Central memory CD8-positive, alpha-beta T cell (primary cell): Measurements from ENCODE around the gene FRMPD4.

Source experiments
- ATAC-seq: fragments of 150-1000 bp; cut with Tn5 transposase; replicated peaks from 2 replicates; pipeline ENCODE4 v1.10.0; 2022; ENCODE audit warnings: mild to moderate bottlenecking, moderate FRiP score, moderate number of reproducible peaks; ENCODE audit not compliant: poor library complexity, severe bottlenecking; ENCODE audit errors: extremely low read depth
- DNase-seq, 2 donors: peaks; one replicate each; pipeline ENCODE4 v3.0.0; 2021; ENCODE audit warnings: low spot score in 2 of 2
- H3K27ac Mint-ChIP-seq: one replicate; pipeline ENCODE4 v1.8.0; 2022; ENCODE audit warnings: low read depth, mild to moderate bottlenecking, moderate library complexity, mixed read lengths
- H3K27me3 Mint-ChIP-seq: one replicate; pipeline ENCODE4 v1.8.0; 2022; ENCODE audit warnings: mixed read lengths
- H3K36me3 Mint-ChIP-seq: one replicate; pipeline ENCODE4 v1.8.0; 2022; ENCODE audit warnings: mild to moderate bottlenecking, moderate library complexity, mixed read lengths; ENCODE audit not compliant: insufficient read depth
- H3K4me1 Mint-ChIP-seq: one replicate; pipeline ENCODE4 v1.8.0; 2022; ENCODE audit warnings: mixed read lengths
- H3K4me3 Mint-ChIP-seq: one replicate; pipeline ENCODE4 v1.8.0; 2022; ENCODE audit warnings: mild to moderate bottlenecking, moderate library complexity, mixed read lengths
- H3K9me3 Mint-ChIP-seq: one replicate; pipeline ENCODE4 v1.8.0; 2022; ENCODE audit warnings: mixed read lengths

FRMPD4 gene

DNA sequence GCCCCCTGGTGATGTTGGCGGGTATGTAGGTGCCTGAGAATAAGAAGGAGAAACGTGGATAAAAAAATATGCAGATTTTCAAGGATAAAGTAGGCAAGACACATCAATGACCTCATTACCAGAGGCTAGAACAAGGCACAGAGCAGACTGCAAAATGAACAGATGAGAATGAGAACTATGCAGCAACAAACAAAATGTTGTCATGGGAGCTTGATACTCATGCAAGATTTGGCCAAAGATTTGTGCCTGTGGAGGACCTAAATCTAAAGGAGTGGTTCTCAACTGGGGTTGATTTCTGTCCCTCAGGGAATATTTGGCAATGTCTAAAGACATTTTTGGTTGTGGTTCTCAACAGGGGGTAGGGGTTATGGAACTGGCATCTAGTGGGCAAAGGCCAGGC lies 177.3 kb downstream of the FRMPD4 start:
- peaks cover 2% of the 10 kb centered on the region for H3K36me3 Mint-ChIP-seq
- no peak overlapping the region for H3K27ac Mint-ChIP-seq
- no peaks in the 10 kb centered on the region for H3K4me1 Mint-ChIP-seq
- ATAC-seq, result no peak
- no peak overlapping the region for H3K4me3 Mint-ChIP-seq
- no peak for DNase-seq
- no peaks in the 10 kb centered on the region for H3K9me3 Mint-ChIP-seq
- no peaks in the 10 kb centered on the region for H3K27me3 Mint-ChIP-seq

DNA sequence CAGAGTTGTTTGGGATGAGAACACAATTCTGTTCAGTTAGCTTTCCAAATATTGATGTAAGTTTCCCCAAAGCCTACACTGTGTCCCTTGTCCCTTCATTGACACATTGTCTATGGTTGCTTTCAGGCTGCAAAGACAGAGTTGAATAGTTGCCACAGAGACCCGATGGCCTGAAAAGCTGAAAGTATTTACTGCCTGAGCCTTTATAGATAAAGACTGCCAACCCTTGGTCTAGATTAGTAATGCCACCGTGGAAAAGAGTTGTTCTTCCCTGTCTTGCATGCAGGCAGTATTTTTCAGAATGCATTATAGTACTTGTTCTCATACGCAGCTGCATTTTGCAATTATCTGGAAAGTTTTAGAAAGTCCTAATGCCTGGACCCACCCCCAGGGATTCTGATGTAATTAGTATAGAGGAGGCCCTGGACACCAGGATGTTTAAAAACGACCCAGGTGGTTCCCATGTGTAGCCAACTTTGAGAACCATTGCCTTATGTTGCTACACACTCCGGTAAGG lies 180.8 kb downstream of the FRMPD4 start:
- H3K36me3 Mint-ChIP-seq, result no peaks in the 10 kb centered on the region
- no peak overlapping the region for H3K4me3 Mint-ChIP-seq
- H3K27me3 Mint-ChIP-seq, result no peaks in the 10 kb centered on the region
- no peaks in the 10 kb centered on the region for H3K4me1 Mint-ChIP-seq
- no peak for ATAC-seq
- no peaks in the 10 kb centered on the region for H3K9me3 Mint-ChIP-seq
- DNase-seq, result no peak
- H3K27ac Mint-ChIP-seq, result no peak overlapping the region

DNA sequence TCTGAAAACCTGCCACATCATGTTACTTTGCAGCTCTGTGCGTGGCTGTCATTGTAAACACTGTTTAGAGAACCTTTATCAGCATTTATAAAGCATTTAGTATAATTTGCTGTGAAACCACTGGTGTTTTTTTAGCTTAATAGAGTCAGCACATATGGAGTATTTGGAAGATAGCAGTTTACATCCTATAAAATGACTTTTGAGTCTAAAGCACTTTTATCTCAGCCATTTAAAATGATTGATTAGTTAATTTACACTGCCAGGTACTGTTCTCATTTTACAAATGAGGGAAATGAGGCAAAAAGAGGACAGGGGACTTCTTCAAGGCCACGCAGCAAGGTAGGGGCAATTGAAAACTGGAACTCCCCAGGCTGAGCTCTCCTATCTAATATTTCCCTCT lies 181.7 kb downstream of the FRMPD4 start:
- Mint-ChIP-seq H3K4me3 (no peak overlapping the region), H3K27me3 (no peaks in the 10 kb centered on the region), H3K36me3 (no peaks in the 10 kb centered on the region), H3K27ac (no peak overlapping the region), H3K9me3 (no peaks in the 10 kb centered on the region), H3K4me1 (no peaks in the 10 kb centered on the region)
- DNase-seq, result no peak
- ATAC-seq, result no peak

DNA sequence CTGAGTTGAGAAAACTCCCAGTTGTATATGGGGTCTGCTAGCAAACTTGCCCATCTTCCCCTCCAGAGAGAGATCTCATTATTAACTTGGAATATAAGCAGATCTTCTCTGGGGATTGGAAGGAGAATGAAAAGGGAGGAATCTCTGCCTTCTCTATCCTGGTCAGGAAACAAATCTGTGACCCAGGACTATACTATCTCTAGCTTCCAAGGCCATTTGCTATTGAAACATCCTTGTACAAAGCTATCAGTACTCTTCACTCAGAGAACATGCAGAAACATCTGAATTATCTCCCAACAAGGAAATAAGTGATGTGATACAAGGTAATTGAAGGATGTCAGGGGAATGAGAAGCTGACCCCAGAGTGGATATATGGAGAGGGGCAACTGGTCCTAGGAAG lies 183.8 kb downstream of the FRMPD4 start:
- Mint-ChIP-seq H3K36me3 (no peaks in the 10 kb centered on the region), H3K4me1 (no peaks in the 10 kb centered on the region), H3K27ac (no peak overlapping the region), H3K27me3 (no peaks in the 10 kb centered on the region), H3K4me3 (no peak overlapping the region), H3K9me3 (no peaks in the 10 kb centered on the region)
- DNase-seq (no peak), ATAC-seq (no peak)

DNA sequence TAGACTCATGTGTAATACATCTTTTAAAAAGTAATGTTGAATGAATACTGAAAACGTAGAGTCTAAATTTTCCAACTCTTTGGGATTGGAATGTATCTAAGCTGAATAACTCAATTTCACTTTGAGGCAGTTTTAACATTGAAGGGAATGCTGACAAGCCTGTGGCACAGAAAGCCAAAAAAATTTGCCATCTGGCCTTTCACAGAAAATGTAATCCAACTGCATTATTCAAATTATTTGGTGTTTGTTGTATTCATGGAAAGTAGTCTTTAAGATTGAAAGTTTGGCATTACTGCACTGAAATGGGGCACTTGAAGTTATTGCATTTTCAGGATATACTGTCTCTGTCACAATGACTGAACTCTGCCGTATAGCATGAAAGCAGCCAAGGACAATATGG lies 186.9 kb downstream of the FRMPD4 start:
- ATAC-seq (no peak), DNase-seq (no peak)
- Mint-ChIP-seq H3K9me3 (no peaks in the 10 kb centered on the region), H3K27ac (no peak overlapping the region), H3K4me3 (no peak overlapping the region), H3K36me3 (no peaks in the 10 kb centered on the region), H3K4me1 (no peaks in the 10 kb centered on the region), H3K27me3 (no peaks in the 10 kb centered on the region)

DNA sequence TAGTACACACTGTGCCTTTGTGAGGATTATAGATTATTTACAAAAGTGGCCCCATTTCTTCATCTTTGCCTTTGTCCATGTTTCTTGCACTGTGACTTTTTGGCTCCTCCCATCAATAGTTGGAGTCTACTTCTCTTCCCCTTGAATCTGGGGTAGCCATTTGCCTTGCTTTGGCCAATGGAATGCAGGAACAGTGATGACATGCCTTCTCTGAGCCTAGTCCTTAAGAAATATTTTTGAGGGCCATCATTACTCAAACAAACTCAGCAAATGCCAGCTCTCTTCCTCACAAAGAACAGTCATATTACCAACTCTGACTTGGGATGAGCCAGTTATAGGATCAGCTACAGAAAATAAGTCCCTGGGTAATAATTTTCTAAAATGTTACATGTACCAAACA lies 189.6 kb downstream of the FRMPD4 start:
- H3K4me1 Mint-ChIP-seq, result no peaks in the 10 kb centered on the region
- H3K27me3 Mint-ChIP-seq, result no peaks in the 10 kb centered on the region
- H3K36me3 Mint-ChIP-seq, result no peaks in the 10 kb centered on the region
- ATAC-seq (no peak), DNase-seq (no peak)
- H3K27ac Mint-ChIP-seq, result no peak overlapping the region
- no peaks in the 10 kb centered on the region for H3K9me3 Mint-ChIP-seq
- H3K4me3 Mint-ChIP-seq, result no peak overlapping the region

GRCh38 chrX:12329476-12329875 lies 191.2 kb downstream of the FRMPD4 start:
- ATAC-seq (no peak), DNase-seq (no peak)
- H3K27ac Mint-ChIP-seq, result no peak overlapping the region
- no peaks in the 10 kb centered on the region for H3K36me3 Mint-ChIP-seq
- no peaks in the 10 kb centered on the region for H3K4me1 Mint-ChIP-seq
- H3K9me3 Mint-ChIP-seq, result no peaks in the 10 kb centered on the region
- H3K4me3 Mint-ChIP-seq, result no peak overlapping the region
- no peaks in the 10 kb centered on the region for H3K27me3 Mint-ChIP-seq

DNA sequence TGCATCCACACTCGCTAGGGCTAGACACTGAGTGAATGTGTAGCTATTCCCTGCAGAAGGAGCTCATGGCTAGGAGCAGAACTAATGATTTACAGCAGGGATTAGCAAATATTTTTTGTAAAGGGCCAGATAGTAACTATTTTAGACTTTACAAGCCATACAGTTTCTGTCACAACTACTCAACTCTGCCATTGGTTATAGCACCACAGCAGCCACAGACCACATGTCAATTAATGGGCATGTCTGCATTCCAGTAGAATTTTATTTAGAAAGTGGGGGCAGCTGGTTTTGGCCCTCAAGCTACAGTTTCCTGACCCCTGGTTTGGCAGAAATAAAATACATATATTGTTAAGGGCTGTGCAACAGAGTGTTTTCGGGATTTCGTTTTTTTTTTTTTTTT lies 192.6 kb downstream of the FRMPD4 start:
- ATAC-seq, result no peak
- Mint-ChIP-seq H3K9me3 (no peaks in the 10 kb centered on the region), H3K27me3 (no peaks in the 10 kb centered on the region), H3K36me3 (no peaks in the 10 kb centered on the region), H3K4me3 (no peak overlapping the region), H3K4me1 (no peaks in the 10 kb centered on the region), H3K27ac (no peak overlapping the region)
- no peak for DNase-seq

DNA sequence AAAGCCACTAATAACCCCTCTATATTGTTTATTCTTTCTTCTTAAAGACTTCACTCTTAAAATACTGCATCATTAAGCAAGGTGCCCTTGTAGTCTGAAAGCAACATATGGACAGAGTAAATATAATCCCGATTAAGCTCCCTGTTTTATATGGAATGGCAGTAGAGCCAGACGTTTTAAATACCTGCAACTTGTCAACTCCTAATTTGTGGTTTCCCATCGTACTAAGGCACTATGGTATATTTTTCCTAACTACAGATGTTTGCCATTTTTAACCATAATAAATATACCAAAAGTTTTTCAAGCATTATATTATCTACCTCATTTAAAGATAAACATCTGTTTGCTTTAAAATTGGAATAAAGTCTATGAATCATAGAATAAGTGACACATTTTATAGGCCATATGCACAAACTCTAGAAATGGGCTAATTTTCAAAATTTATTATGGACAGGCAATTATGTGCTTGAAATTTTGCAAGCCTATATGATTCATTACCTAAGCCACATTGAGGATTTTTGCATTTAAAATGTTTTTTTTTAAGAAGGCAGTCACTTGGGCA lies 194.6 kb downstream of the FRMPD4 start:
- ATAC-seq, result no peak
- Mint-ChIP-seq H3K9me3 (no peaks in the 10 kb centered on the region), H3K27ac (no peak overlapping the region), H3K36me3 (no peaks in the 10 kb centered on the region), H3K4me3 (no peak overlapping the region), H3K27me3 (no peaks in the 10 kb centered on the region), H3K4me1 (no peaks in the 10 kb centered on the region)
- DNase-seq, result no peak

GRCh38 chrX:12339921-12340320 lies 201.6 kb downstream of the FRMPD4 start:
- Mint-ChIP-seq H3K27ac (no peak overlapping the region), H3K27me3 (no peaks in the 10 kb centered on the region)

DNA sequence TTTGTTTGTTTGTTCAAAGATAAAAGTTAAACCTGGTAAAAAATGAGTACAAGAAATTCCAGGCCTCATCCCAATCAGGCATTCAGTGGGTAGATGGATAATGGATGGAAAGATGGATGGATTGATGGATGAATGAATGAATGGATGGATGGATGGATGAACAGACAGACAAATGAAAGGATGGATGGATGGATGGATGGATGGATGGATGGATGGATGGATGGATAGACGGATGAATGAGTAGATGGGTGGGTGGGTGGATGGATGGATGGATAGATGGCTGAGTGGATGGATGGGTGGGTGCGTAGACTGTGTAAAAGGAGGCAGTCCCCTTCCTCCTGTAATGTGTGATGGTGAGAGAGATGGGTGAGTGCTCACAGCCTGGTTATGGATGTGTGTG lies 206.7 kb downstream of the FRMPD4 start:
- Mint-ChIP-seq H3K27me3 (no peaks in the 10 kb centered on the region), H3K9me3 (peaks cover 11% of the 10 kb centered on the region), H3K27ac (no peak overlapping the region), H3K4me1 (peaks cover 4% of the 10 kb centered on the region), H3K36me3 (no peaks in the 10 kb centered on the region), H3K4me3 (no peak overlapping the region)
- DNase-seq, result no peak
- ATAC-seq, result no peak

More at GRCh38 chrX:12339921-12340320, 201.6 kb downstream of the FRMPD4 start:
- peaks cover 9% of the 10 kb centered on the region for H3K9me3 Mint-ChIP-seq
- H3K4me3 Mint-ChIP-seq, result no peak overlapping the region
- DNase-seq (no peak), ATAC-seq (no peak)
- H3K4me1 Mint-ChIP-seq, result no peaks in the 10 kb centered on the region
- H3K36me3 Mint-ChIP-seq, result no peaks in the 10 kb centered on the region

- no peak overlapping the region for H3K4me3 Mint-ChIP-seq
- H3K36me3 Mint-ChIP-seq, result no peaks in the 10 kb centered on the region
- H3K4me1 Mint-ChIP-seq, result peaks cover 4% of the 10 kb centered on the region
- ATAC-seq (no peak), DNase-seq (no peak)
- no peaks in the 10 kb centered on the region for H3K27me3 Mint-ChIP-seq
- H3K9me3 Mint-ChIP-seq, result peaks cover 9% of the 10 kb centered on the region
- H3K27ac Mint-ChIP-seq, result no peak overlapping the region
Observed at GRCh38 chrX:12349201-12349600, 210.9 kb downstream of the FRMPD4 start.

- Mint-ChIP-seq H3K27ac (no peak overlapping the region), H3K27me3 (no peaks in the 10 kb centered on the region), H3K4me3 (no peak overlapping the region), H3K9me3 (no peaks in the 10 kb centered on the region), H3K4me1 (peaks cover 4% of the 10 kb centered on the region), H3K36me3 (no peaks in the 10 kb centered on the region)
- no peak for DNase-seq
- ATAC-seq, result no peak
Observed at GRCh38 chrX:12352922-12353321, 214.6 kb downstream of the FRMPD4 start.

DNA sequence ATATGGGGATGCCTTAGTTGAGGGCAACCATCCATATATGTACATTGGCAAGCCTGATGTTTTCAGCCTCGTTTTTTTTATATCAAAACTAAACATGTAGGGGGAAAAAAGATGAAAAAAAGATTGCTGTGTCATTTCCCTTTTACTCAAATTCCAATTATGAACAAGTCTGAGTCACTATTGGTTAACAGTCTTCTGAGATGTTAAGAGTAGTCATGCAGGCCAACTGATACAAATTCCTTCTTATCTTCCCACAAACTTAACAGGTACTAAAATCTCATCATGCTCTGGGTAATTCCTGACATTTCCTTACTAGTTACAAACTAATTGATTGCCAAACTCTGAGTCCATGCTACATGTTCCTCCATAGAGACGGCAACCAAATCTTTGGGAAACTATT lies 222.1 kb downstream of the FRMPD4 start:
- Mint-ChIP-seq H3K9me3 (no peaks in the 10 kb centered on the region), H3K27me3 (no peaks in the 10 kb centered on the region), H3K27ac (no peak overlapping the region), H3K4me1 (no peaks in the 10 kb centered on the region), H3K4me3 (no peak overlapping the region), H3K36me3 (no peaks in the 10 kb centered on the region)
- no peak for DNase-seq
- ATAC-seq, result no peak
